ENCODE results near the gene MCAM. TPM values are rescaled to one million over a fixed set of nuclear protein-coding genes. Genes with fewer than 3 reads are reported as not detected.

The MCAM gene
- total and polyA plus RNA-seq, 2 donors (not counting 1 experiment from before 2014, with no cell fraction given), result 4.8 to 26.3 TPM

- Histone ChIP-seq H3K36me3 (ENCODE audit: control insufficient read depth, insufficient read depth, low read length) (no peaks in the 10 kb centered on the region), H4K20me1 (ENCODE audit: control insufficient read depth, extremely low read depth, insufficient read depth, low read length) (no peaks in the 10 kb centered on the region), H2AFZ (ENCODE audit: low read length) (no peak overlapping the region), H3K27me3 (ENCODE audit: control insufficient read depth, insufficient read depth, low read length) (peaks cover 25% of the 10 kb centered on the region), H3K4me1 (ENCODE audit: control insufficient read depth, extremely low read depth, insufficient read depth, low read length) (no peaks in the 10 kb centered on the region), H3K4me2 (ENCODE audit: extremely low read depth, insufficient read depth, low read length) (no peak overlapping the region), H3K79me2 (ENCODE audit: control insufficient read depth, insufficient read depth, low read length) (no peaks in the 10 kb centered on the region), H3K27ac (ENCODE audit: insufficient read depth, low read length) (no peak overlapping the region), H3K4me3 (replicated peaks in 1 of 4; ENCODE audit: control extremely low read depth in 1 of 4, insufficient read depth in 1 of 4, low read depth in 3 of 4, low read length in 4 of 4) (no peak overlapping the region), H3K9ac (ENCODE audit: insufficient read depth, low read length) (no peak overlapping the region), H3K9me3 (ENCODE audit: control insufficient read depth, insufficient read depth, low read depth, low read length) (no peaks in the 10 kb centered on the region)
- DNase-seq (ENCODE audit: low read depth in 2 of 2), result no peak
- no peak for TF ChIP-seq CTCF (conservative IDR thresholded peaks at IDR 0.05 in 1 of 2, IDR thresholded peaks at IDR 0.05 in 1 of 2; ENCODE audit: low read depth in 1 of 2, low read length in 2 of 2)
- TF ChIP-seq EZH2 (IDR thresholded peaks at IDR 0.05; ENCODE audit: low read length, missing control alignments), result no peak
These were observed 31.1 kb upstream of the MCAM start for GRCh38 chr11:119347940-119348605.

GRCh38 chr11:119347242-119347641, 30.3 kb upstream of the MCAM start:
- H3K27ac ChIP-seq (ENCODE audit: insufficient read depth, low read length), result no peak overlapping the region
- H4K20me1 ChIP-seq (ENCODE audit: control insufficient read depth, extremely low read depth, insufficient read depth, low read length), result no peaks in the 10 kb centered on the region
- no peak for DNase-seq (ENCODE audit: low read depth in 2 of 2)
- no peak overlapping the region for H2AFZ ChIP-seq (ENCODE audit: low read length)
- H3K4me2 ChIP-seq (ENCODE audit: extremely low read depth, insufficient read depth, low read length), result no peak overlapping the region
- no peaks in the 10 kb centered on the region for H3K36me3 ChIP-seq (ENCODE audit: control insufficient read depth, insufficient read depth, low read length)
- no peak overlapping the region for H3K4me3 ChIP-seq (replicated peaks in 1 of 4; ENCODE audit: control extremely low read depth in 1 of 4, insufficient read depth in 1 of 4, low read depth in 3 of 4, low read length in 4 of 4)
- no peak overlapping the region for H3K9ac ChIP-seq (ENCODE audit: insufficient read depth, low read length)
- no peaks in the 10 kb centered on the region for H3K79me2 ChIP-seq (ENCODE audit: control insufficient read depth, insufficient read depth, low read length)
- no peaks in the 10 kb centered on the region for H3K4me1 ChIP-seq (ENCODE audit: control insufficient read depth, extremely low read depth, insufficient read depth, low read length)
- H3K27me3 ChIP-seq (ENCODE audit: control insufficient read depth, insufficient read depth, low read length), result peaks cover 25% of the 10 kb centered on the region
- no peaks in the 10 kb centered on the region for H3K9me3 ChIP-seq (ENCODE audit: control insufficient read depth, insufficient read depth, low read depth, low read length)
- TF ChIP-seq CTCF (conservative IDR thresholded peaks at IDR 0.05 in 1 of 2, IDR thresholded peaks at IDR 0.05 in 1 of 2; ENCODE audit: low read depth in 1 of 2, low read length in 2 of 2) (no peak), EZH2 (IDR thresholded peaks at IDR 0.05; ENCODE audit: low read length, missing control alignments) (no peak)

GRCh38 chr11:119346605-119347004, 29.7 kb upstream of the MCAM start, which contains the start of gene MFRP:
Gene MFRP (minus strand): TSS chr11:119346705. CDS start chr11:119346513, 192 bp downstream.
- Histone ChIP-seq H3K79me2 (ENCODE audit: control insufficient read depth, insufficient read depth, low read length) (no peaks in the 10 kb centered on the region), H3K4me3 (replicated peaks in 1 of 4; ENCODE audit: control extremely low read depth in 1 of 4, insufficient read depth in 1 of 4, low read depth in 3 of 4, low read length in 4 of 4) (no peak within 1 kb of the TSS), H3K4me1 (ENCODE audit: control insufficient read depth, extremely low read depth, insufficient read depth, low read length) (no peaks in the 10 kb centered on the region), H3K9me3 (ENCODE audit: control insufficient read depth, insufficient read depth, low read depth, low read length) (no peaks in the 10 kb centered on the region), H4K20me1 (ENCODE audit: control insufficient read depth, extremely low read depth, insufficient read depth, low read length) (no peaks in the 10 kb centered on the region), H3K36me3 (ENCODE audit: control insufficient read depth, insufficient read depth, low read length) (no peaks in the 10 kb centered on the region), H3K27ac (ENCODE audit: insufficient read depth, low read length) (no peak within 1 kb of the TSS), H3K4me2 (ENCODE audit: extremely low read depth, insufficient read depth, low read length) (no peak within 1 kb of the TSS), H3K27me3 (ENCODE audit: control insufficient read depth, insufficient read depth, low read length) (peaks cover 25% of the 10 kb centered on the region), H2AFZ (ENCODE audit: low read length) (no peak within 1 kb of the TSS), H3K9ac (ENCODE audit: insufficient read depth, low read length) (no peak within 1 kb of the TSS)
- DNase-seq (ENCODE audit: low read depth in 2 of 2), result no peak
- no peak for TF ChIP-seq CTCF (conservative IDR thresholded peaks at IDR 0.05 in 1 of 2, IDR thresholded peaks at IDR 0.05 in 1 of 2; ENCODE audit: low read depth in 1 of 2, low read length in 2 of 2)
- TF ChIP-seq EZH2 (IDR thresholded peaks at IDR 0.05; ENCODE audit: low read length, missing control alignments), result no peak
